Ascending aorta (tissue), 2 donors: ENCODE measurements around the gene RND3. TPM values are rescaled to one million over a fixed set of nuclear protein-coding genes. Genes with fewer than 3 reads are reported as not detected.
A peak's percentile ranks its signal among the peaks of the same experiment; 100 is the strongest.

Source experiments
- DNase-seq, 2 donors: peaks; one replicate each; pipeline ENCODE4 v3.0.0-alpha.2; 2019; ENCODE audit warnings: low spot score in 2 of 2
- H3K27ac ChIP-seq, 2 donors: fragments of 200-600 bp; sonication (generic); one replicate each; pipeline ENCODE4 v1.5.1; 2016 to 2017; ENCODE audit warnings: mild to moderate bottlenecking in 1 of 2
- H3K27me3 ChIP-seq: fragments of 200-600 bp; sonication (generic); one replicate; pipeline ENCODE4 v1.5.1; 2017
- H3K36me3 ChIP-seq, 2 donors: fragments of 200-600 bp; sonication (generic); one replicate each; pipeline ENCODE4 v1.5.1; 2016
- H3K4me1 ChIP-seq, 2 donors: fragments of 200-600 bp; sonication (generic); one replicate each; pipeline ENCODE4 v1.5.1; 2016 to 2017; ENCODE audit warnings: mild to moderate bottlenecking in 1 of 2
- H3K4me3 ChIP-seq, 2 donors: fragments of 200-600 bp; sonication (generic); one replicate each; pipeline ENCODE4 v1.5.1; 2016 to 2017; ENCODE audit warnings: mild to moderate bottlenecking in 1 of 2
- H3K9me3 ChIP-seq, 2 donors: fragments of 200-600 bp; sonication (generic); one replicate each; pipeline ENCODE4 v1.5.1; 2016
- CTCF ChIP-seq, 3 experiments: fragments of 200-600 bp in 2 of 3; fragments of 450-650 bp in 1 of 3; sonication (generic) in 2 of 3; IDR thresholded peaks; one replicate each; pipeline ENCODE4 v1.5.1; 2016 to 2019; ENCODE audit warnings: antibody characterized with exemption in 3 of 3, mild to moderate bottlenecking in 1 of 3, moderate library complexity in 1 of 3
- intact Hi-C: fragments of 100-400 bp; cut with DNase I; formaldehyde crosslinking; loops from one replicate; pipeline ENCODE4 v1.15.1; 2023
- total RNA-seq: library from RNA; depleted of rRNA; stranded (reverse); fragments of >200 nt; gene quantifications from one replicate; pipeline ENCODE4 v1.1.0, GENCODE V29; 2016

The RND3 gene
- total RNA-seq, 1 donor from 2014 or later, result 10.7 TPM

GRCh38 chr2:150468350-150468960 is 19.0 kb downstream of the RND3 start:
- H3K27ac ChIP-seq, result peak overlapping the region; percentile 4 to 68
- no peaks in the 10 kb centered on the region for H3K9me3 ChIP-seq
- TF ChIP-seq CTCF (IDR thresholded peaks at IDR 0.05), result no peak
- H3K36me3 ChIP-seq, result peaks cover 30 to 40% of the 10 kb centered on the region in 2 donors
- intact Hi-C loops, result loop anchor here (1.0 kb wide), 1 partner anchor 881 kb away; the partner anchor contains the start of gene MMADHC
- H3K27me3 ChIP-seq, result no peaks in the 10 kb centered on the region
- DNase-seq, result no peak
- H3K4me3 ChIP-seq, result no peak overlapping the region
- peaks cover 4 to 21% of the 10 kb centered on the region in 2 donors for H3K4me1 ChIP-seq

- Histone ChIP-seq H3K36me3 (peaks cover 25 to 40% of the 10 kb centered on the region in 2 donors), H3K27ac (peak overlapping the region; percentile 68), H3K4me3 (peak overlapping the region in 1 of 2 donors; percentile 34), H3K9me3 (no peaks in the 10 kb centered on the region), H3K27me3 (no peaks in the 10 kb centered on the region), H3K4me1 (peaks cover 4 to 21% of the 10 kb centered on the region in 2 donors)
- no peak for DNase-seq
- no peak for TF ChIP-seq CTCF (IDR thresholded peaks at IDR 0.05)
- intact Hi-C loops, result loop anchor here (2.0 kb wide), 1 partner anchor 19 kb away; the partner anchor contains the start of gene RND3
Observed at GRCh38 chr2:150467621-150467963, 19.9 kb downstream of the RND3 start.

GRCh38 chr2:150466741-150467620 is 20.5 kb downstream of the RND3 start:
- intact Hi-C loops, result loop anchor here (2.0 kb wide), 1 partner anchor 20 kb away; the partner anchor contains the start of gene RND3
- Histone ChIP-seq H3K9me3 (no peaks in the 10 kb centered on the region), H3K36me3 (peaks cover 25 to 36% of the 10 kb centered on the region in 2 donors), H3K27ac (peak overlapping the region; percentile 68), H3K4me3 (peak overlapping the region; percentile 9 to 34), H3K4me1 (peaks cover 4 to 18% of the 10 kb centered on the region in 2 donors), H3K27me3 (no peaks in the 10 kb centered on the region)
- no peak for DNase-seq
- TF ChIP-seq CTCF (IDR thresholded peaks at IDR 0.05), result no peak

GRCh38 chr2:150465703-150466569 is 21.5 kb downstream of the RND3 start:
- Histone ChIP-seq H3K27ac (peak overlapping the region; percentile 68), H3K4me1 (peaks cover 4 to 18% of the 10 kb centered on the region in 2 donors), H3K27me3 (no peaks in the 10 kb centered on the region), H3K4me3 (peak overlapping the region in 1 of 2 donors; percentile 34), H3K36me3 (peaks cover 19 to 26% of the 10 kb centered on the region in 2 donors), H3K9me3 (no peaks in the 10 kb centered on the region)
- intact Hi-C loops, result loop anchor here (2.0 kb wide), 1 partner anchor 21 kb away; the partner anchor contains the start of gene RND3
- no peak for TF ChIP-seq CTCF (IDR thresholded peaks at IDR 0.05)
- DNase-seq, result no peak

- H3K27me3 ChIP-seq, result no peaks in the 10 kb centered on the region
- H3K27ac ChIP-seq, result peak overlapping the region in 1 of 2 donors; percentile 68
- H3K4me1 ChIP-seq, result peaks cover 4 to 18% of the 10 kb centered on the region in 2 donors
- peaks cover 10 to 16% of the 10 kb centered on the region in 2 donors for H3K36me3 ChIP-seq
- DNase-seq, result no peak
- intact Hi-C loops, result no loop called here
- H3K9me3 ChIP-seq, result no peaks in the 10 kb centered on the region
- no peak for TF ChIP-seq CTCF (IDR thresholded peaks at IDR 0.05)
- H3K4me3 ChIP-seq, result no peak overlapping the region
Observed at GRCh38 chr2:150464986-150465385, 22.5 kb downstream of the RND3 start.
